WTC11 (cell line): ENCODE measurements around the gene CACNA1D. TPM values are rescaled to one million over a fixed set of nuclear protein-coding genes. Genes with fewer than 3 reads are reported as not detected.

Source experiments
- ATAC-seq: fragments of 200-7000 bp; cut with Tn5 transposase; 2 replicates; pipeline ENCODE4 v1.10.0; 2021; ENCODE audit warnings: mild to moderate bottlenecking, moderate library complexity
- CTCF ChIA-PET: fragments of 300-600 bp; sonication (Branson Sonifier 250); formaldehyde crosslinking; loops from one replicate; lab custom pipeline; 2021; ENCODE audit warnings: antibody characterized with exemption; lab: Charles Lee
- POLR2A ChIA-PET: fragments of 350-600 bp; sonication (Branson Sonifier 250); formaldehyde crosslinking; loops from one replicate; lab custom pipeline; 2021; ENCODE audit warnings: antibody characterized with exemption; lab: Charles Lee
- DNase-seq: peaks from one replicate; pipeline ENCODE4 v3.0.0; 2021; ENCODE audit warnings: low spot score
- H3K27ac Mint-ChIP-seq: 2 replicates; pipeline ENCODE4 v1.8.0; 2021; ENCODE audit warnings: mixed read lengths
- H3K27me3 Mint-ChIP-seq: 2 replicates; pipeline ENCODE4 v1.8.0; 2021; ENCODE audit warnings: low read depth, mild to moderate bottlenecking, moderate library complexity, mixed read lengths
- H3K36me3 Mint-ChIP-seq: 2 replicates; pipeline ENCODE4 v1.8.0; 2021; ENCODE audit warnings: mixed read lengths
- H3K4me1 Mint-ChIP-seq: 2 replicates; pipeline ENCODE4 v1.8.0; 2022; ENCODE audit warnings: mixed read lengths
- H3K4me3 Mint-ChIP-seq: 2 replicates; pipeline ENCODE4 v1.8.0; 2021; ENCODE audit warnings: mild to moderate bottlenecking, moderate library complexity, mixed read lengths
- H3K9me3 Mint-ChIP-seq: 2 replicates; pipeline ENCODE4 v1.8.0; 2021; ENCODE audit warnings: mixed read lengths
- ATF1 ChIP-seq: sonication (generic); formaldehyde crosslinking; IDR thresholded peaks from 2 replicates; pipeline ENCODE4 v1.8.1; 2023; ENCODE audit warnings: mild to moderate bottlenecking, moderate library complexity, missing genetic modification reagents
- CTCF ChIP-seq: fragments of 200-600 bp; IDR thresholded peaks from 2 replicates; pipeline ENCODE4 v1.8.0; 2022; ENCODE audit warnings: antibody characterized with exemption
- E2F1 ChIP-seq: sonication (generic); formaldehyde crosslinking; IDR thresholded peaks from 2 replicates; pipeline ENCODE4 v1.8.0; 2022; ENCODE audit warnings: mild to moderate bottlenecking, missing genetic modification reagents
- EMX1 ChIP-seq: fragments of 250-450 bp; sonication (Bioruptor Pico); IDR thresholded peaks from 2 replicates; pipeline ENCODE4 v1.8.0; 2021; ENCODE audit warnings: mild to moderate bottlenecking
- ETV6 ChIP-seq: sonication (generic); formaldehyde crosslinking; IDR thresholded peaks from 2 replicates; pipeline ENCODE4 v1.8.1; 2022; ENCODE audit warnings: mild to moderate bottlenecking, missing genetic modification reagents
- FOXK1 ChIP-seq: sonication (generic); formaldehyde crosslinking; IDR thresholded peaks from 2 replicates; pipeline ENCODE4 v1.8.0; 2022; ENCODE audit warnings: mild to moderate bottlenecking, moderate library complexity, missing genetic modification reagents
- IRF2 ChIP-seq: sonication (generic); formaldehyde crosslinking; IDR thresholded peaks from 2 replicates; pipeline ENCODE4 v1.8.0; 2022; ENCODE audit warnings: low read depth, missing genetic modification reagents, borderline replicate concordance
- JAZF1 ChIP-seq: fragments of 250-450 bp; sonication (Bioruptor Pico); IDR thresholded peaks from 2 replicates; pipeline ENCODE4 v1.9.0; 2021; ENCODE audit warnings: moderate library complexity, mild to moderate bottlenecking, inconsistent platforms
- MXD4 ChIP-seq: fragments of 250-450 bp; sonication (Bioruptor Pico); IDR thresholded peaks from 2 replicates; pipeline ENCODE4 v1.8.0; 2021; ENCODE audit warnings: mild to moderate bottlenecking, moderate library complexity, borderline replicate concordance
- MYBL2 ChIP-seq: sonication (generic); formaldehyde crosslinking; IDR thresholded peaks from 2 replicates; pipeline ENCODE4 v1.8.1; 2023; ENCODE audit warnings: mild to moderate bottlenecking, moderate library complexity, missing genetic modification reagents
- NR1H2 ChIP-seq: sonication (generic); formaldehyde crosslinking; IDR thresholded peaks from 2 replicates; pipeline ENCODE4 v1.9.0; 2021; ENCODE audit warnings: mild to moderate bottlenecking, moderate library complexity, missing genetic modification reagents
- NR3C1 ChIP-seq: sonication (generic); formaldehyde crosslinking; conservative IDR thresholded peaks from 2 replicates; pipeline ENCODE4 v1.8.1; 2023; ENCODE audit warnings: low read depth, mild to moderate bottlenecking, missing genetic modification reagents
- TP53 ChIP-seq: sonication (generic); formaldehyde crosslinking; IDR thresholded peaks from 2 replicates; pipeline ENCODE4 v1.8.1; 2023; ENCODE audit warnings: mild to moderate bottlenecking, missing genetic modification reagents
- ZBTB43 ChIP-seq: sonication (generic); formaldehyde crosslinking; IDR thresholded peaks from 2 replicates; pipeline ENCODE4 v1.8.1; 2023; ENCODE audit warnings: mild to moderate bottlenecking, missing genetic modification reagents
- ZMAT4 ChIP-seq: fragments of 250-450 bp; sonication (Bioruptor Pico); IDR thresholded peaks from 2 replicates; pipeline ENCODE4 v1.9.0; 2021; ENCODE audit warnings: mild to moderate bottlenecking
- ZNF121 ChIP-seq: sonication (generic); formaldehyde crosslinking; IDR thresholded peaks from 2 replicates; pipeline ENCODE4 v1.8.0; 2023; ENCODE audit warnings: missing genetic modification reagents
- ZNF317 ChIP-seq: sonication (generic); formaldehyde crosslinking; IDR thresholded peaks from 2 replicates; pipeline ENCODE4 v1.8.1; 2023; ENCODE audit warnings: low read depth, mild to moderate bottlenecking, moderate library complexity, missing genetic modification reagents, borderline replicate concordance
- ZNF512 ChIP-seq: sonication (generic); formaldehyde crosslinking; IDR thresholded peaks from 2 replicates; pipeline ENCODE4 v1.8.1; 2022; ENCODE audit warnings: missing genetic modification reagents, borderline replicate concordance
- ZNF532 ChIP-seq: fragments of 250-450 bp; sonication (Bioruptor Pico); IDR thresholded peaks from 2 replicates; pipeline ENCODE4 v1.9.0; 2021; ENCODE audit warnings: mild to moderate bottlenecking, borderline replicate concordance
- total RNA-seq: library from RNA; stranded (reverse); gene quantifications from 3 replicates; pipeline ENCODE4 v1.2.3, GENCODE V29; 2021

Gene CACNA1D
- total RNA-seq, 1 experiment from 2014 or later = 2.3 TPM

GRCh38 chr3:53773611-53774368 is 279.4 kb downstream of the CACNA1D start (continued):
- TF ChIP-seq CTCF (no peak), NR1H2 (CRISPR knock-in tag) (no peak), FOXK1 (no peak), ATF1 (no peak), ETV6 (CRISPR knock-in tag) (no peak), E2F1 (CRISPR knock-in tag) (no peak)

- DNase-seq = no peak
- H3K27me3 Mint-ChIP-seq = no peaks in the 10 kb centered on the region
- H3K9me3 Mint-ChIP-seq = no peaks in the 10 kb centered on the region
- H3K27ac Mint-ChIP-seq = no peak overlapping the region
- H3K4me3 Mint-ChIP-seq = no peak overlapping the region
- no peaks in the 10 kb centered on the region for H3K36me3 Mint-ChIP-seq
- TF ChIP-seq JAZF1 (no peak), MYBL2 (no peak), ZNF532 (no peak), NR3C1 (CRISPR knock-in tag) (no peak), ZNF512 (CRISPR knock-in tag) (no peak), ZBTB43 (CRISPR knock-in tag) (no peak), IRF2 (CRISPR knock-in tag) (no peak), MXD4 (CRISPR knock-in tag) (no peak), ZNF317 (CRISPR knock-in tag) (no peak), E2F1 (CRISPR knock-in tag) (no peak), ZNF121 (no peak), TP53 (CRISPR knock-in tag) (no peak), ZMAT4 (CRISPR knock-in tag) (no peak), EMX1 (CRISPR knock-in tag) (no peak)
- peaks cover 8% of the 10 kb centered on the region; the same call in 1 of the 2 replicates for H3K4me1 Mint-ChIP-seq
- POLR2A ChIA-PET = no interaction called here
- CTCF ChIA-PET = no interaction called here
- ATAC-seq = no peak
Observed at GRCh38 chr3:53774414-53774813, 280.0 kb downstream of the CACNA1D start.
